Hepatocyte (in vitro differentiated cells): Measurements from ENCODE around the gene HCLS1. TPM values are rescaled to one million over a fixed set of nuclear protein-coding genes. Genes with fewer than 3 reads are reported as not detected.

ENCODE experiments used
- DNase-seq: peaks from one replicate; pipeline ENCODE4 v3.0.0-alpha.2; 2016; ENCODE audit warnings: low spot score
- H2AFZ ChIP-seq: fragments of 200-600 bp; sonication (generic); 2 replicates; pipeline ENCODE4 v1.6.0; 2016; ENCODE audit warnings: antibody characterized with exemption, mild to moderate bottlenecking
- H3K27ac ChIP-seq: fragments of 200-600 bp; sonication (generic); 2 replicates; pipeline ENCODE4 v1.5.1; 2016; ENCODE audit warnings: mild to moderate bottlenecking
- H3K27me3 ChIP-seq: fragments of 200-600 bp; sonication (generic); 2 replicates; pipeline ENCODE4 v1.6.1; 2016
- H3K36me3 ChIP-seq: fragments of 200-600 bp; sonication (generic); replicated peaks from 2 replicates; pipeline ENCODE4 v1.5.1; 2016; ENCODE audit warnings: low read depth; ENCODE audit not compliant: insufficient read depth
- H3K4me1 ChIP-seq: fragments of 200-600 bp; sonication (generic); 2 replicates; pipeline ENCODE4 v1.5.1; 2016; ENCODE audit warnings: mild to moderate bottlenecking, moderate library complexity; ENCODE audit not compliant: insufficient read depth
- H3K4me2 ChIP-seq: fragments of 200-600 bp; sonication (generic); 2 replicates; pipeline ENCODE4 v1.6.0; 2016
- H3K4me3 ChIP-seq: fragments of 200-600 bp; sonication (generic); 2 replicates; pipeline ENCODE4 v1.5.1; 2016; ENCODE audit warnings: mild to moderate bottlenecking
- H3K79me2 ChIP-seq: fragments of 200-600 bp; sonication (generic); 2 replicates; pipeline ENCODE4 v1.6.0; 2017; ENCODE audit warnings: mild to moderate bottlenecking
- H3K9me2 ChIP-seq: fragments of 200-600 bp; sonication (generic); replicated peaks from 2 replicates; pipeline ENCODE4 v1.6.0; 2017; ENCODE audit warnings: mild to moderate bottlenecking; ENCODE audit not compliant: insufficient read depth
- H3K9me3 ChIP-seq: fragments of 200-600 bp; sonication (generic); 2 replicates; pipeline ENCODE4 v1.5.1; 2016; ENCODE audit warnings: low read depth, mild to moderate bottlenecking
- H4K20me1 ChIP-seq: fragments of 200-600 bp; sonication (generic); 2 replicates; pipeline ENCODE4 v1.6.0; 2016; ENCODE audit warnings: mild to moderate bottlenecking; ENCODE audit not compliant: insufficient read depth, poor library complexity, severe bottlenecking
- CTCF ChIP-seq: fragments of 200-600 bp; sonication (generic); IDR thresholded peaks from 2 replicates; pipeline ENCODE4 v1.5.1; 2016; ENCODE audit warnings: antibody characterized with exemption, mild to moderate bottlenecking; ENCODE audit not compliant: poor library complexity
- EZH2 ChIP-seq: fragments of 200-600 bp; sonication (generic); IDR thresholded peaks from 2 replicates; pipeline ENCODE4 v1.6.1; 2016; ENCODE audit warnings: antibody characterized with exemption, mild to moderate bottlenecking, borderline replicate concordance
- EZH2phosphoT487 ChIP-seq: fragments of 200-600 bp; sonication (generic); IDR thresholded peaks from one replicate; pipeline ENCODE4 v1.6.1; 2018; ENCODE audit warnings: antibody characterized with exemption, mild to moderate bottlenecking, low read depth, moderate library complexity; ENCODE audit not compliant: unreplicated experiment, severe bottlenecking
- WGBS: methylation state at CpG from one replicate; pipeline ENCODE4 v1.1.6; 2016; ENCODE audit warnings: low lambda C conversion rate; ENCODE audit errors: missing lambda C conversion rate; 5-methylcytosine and 5-hydroxymethylcytosine counted together
- polyA plus RNA-seq: library from polyadenylated mRNA; unstranded; fragments of >200 nt; fragmentation: Nextera tagmentation; extraction: Ambion mirVana; gene quantifications from 2 replicates; pipeline ENCODE4 v1.2.1, GENCODE V29; 2016
- total RNA-seq: library from RNA; depleted of rRNA; stranded (reverse); fragments of >200 nt; gene quantifications from 2 replicates; pipeline ENCODE4 v1.2.3, GENCODE V29; 2014

HCLS1 gene
- total and polyA plus RNA-seq, 2 experiments from 2014 or later: 1.3 TPM; not detected in 1

- H3K36me3 ChIP-seq: no peaks in the 10 kb centered on the region
- no peaks in the 10 kb centered on the region for H3K9me2 ChIP-seq
These were observed 17.9 kb downstream of the HCLS1 start for GRCh38 chr3:121642601-121643314.

GRCh38 chr3:121641127-121641526, 19.6 kb downstream of the HCLS1 start:
- Histone ChIP-seq H3K27ac (no peak overlapping the region), H3K27me3 (no peaks in the 10 kb centered on the region), H3K79me2 (no peaks in the 10 kb centered on the region), H3K36me3 (no peaks in the 10 kb centered on the region), H3K9me3 (no peaks in the 10 kb centered on the region), H2AFZ (no peak overlapping the region), H4K20me1 (no peaks in the 10 kb centered on the region), H3K4me2 (no peak overlapping the region), H3K9me2 (no peaks in the 10 kb centered on the region), H3K4me3 (no peak overlapping the region), H3K4me1 (no peaks in the 10 kb centered on the region)
- TF ChIP-seq CTCF (no peak), EZH2 (no peak), EZH2phosphoT487 (no peak)
- DNase-seq: no peak
- 93% methylated on average over 2 of the region's 2 CpGs for WGBS

More at GRCh38 chr3:121642601-121643314, 17.9 kb downstream of the HCLS1 start:
- H3K79me2 ChIP-seq: no peaks in the 10 kb centered on the region
- DNase-seq: no peak
- H3K9me3 ChIP-seq: no peaks in the 10 kb centered on the region
- H3K4me1 ChIP-seq: no peaks in the 10 kb centered on the region
- no peaks in the 10 kb centered on the region for H3K27me3 ChIP-seq
- WGBS: 76% methylated on average over 9 of the region's 9 CpGs
- H2AFZ ChIP-seq: no peak overlapping the region
- TF ChIP-seq EZH2: no peak
- no peak for TF ChIP-seq EZH2phosphoT487
- TF ChIP-seq CTCF: no peak
- no peaks in the 10 kb centered on the region for H4K20me1 ChIP-seq
- no peak overlapping the region for H3K4me3 ChIP-seq
- H3K27ac ChIP-seq: no peak overlapping the region
- no peak overlapping the region for H3K4me2 ChIP-seq

- Histone ChIP-seq H2AFZ (no peak overlapping the region), H3K9me3 (no peaks in the 10 kb centered on the region), H3K9me2 (no peaks in the 10 kb centered on the region), H4K20me1 (no peaks in the 10 kb centered on the region), H3K79me2 (no peaks in the 10 kb centered on the region), H3K36me3 (no peaks in the 10 kb centered on the region), H3K4me3 (no peak overlapping the region), H3K4me1 (no peaks in the 10 kb centered on the region), H3K27ac (no peak overlapping the region), H3K27me3 (no peaks in the 10 kb centered on the region), H3K4me2 (no peak overlapping the region)
- no peak for TF ChIP-seq CTCF
- no peak for TF ChIP-seq EZH2phosphoT487
- TF ChIP-seq EZH2: no peak
- 93% methylated on average over 1 of the region's 1 CpG for WGBS
- DNase-seq: no peak
These were observed 22.8 kb downstream of the HCLS1 start for GRCh38 chr3:121637922-121638321.
